ENCODE data around the gene SLC16A3.

SLC16A3 gene

GRCh38 chr17:82280537-82280936 is 51.7 kb downstream of the SLC16A3 start:
- DNase-seq (ENCODE audit: low read depth), result no peak
- no peak for TF ChIP-seq CTCF (IDR thresholded peaks at IDR 0.05; ENCODE audit: low read length, missing control alignments)
- no peak overlapping the region for H3K4me3 ChIP-seq (replicated peaks; ENCODE audit: low read depth, low read length)

- no peak for TF ChIP-seq CTCF (IDR thresholded peaks at IDR 0.05; ENCODE audit: low read length, missing control alignments)
- no peak overlapping the region for H3K4me3 ChIP-seq (replicated peaks; ENCODE audit: low read depth, low read length)
- DNase-seq (ENCODE audit: low read depth), result no peak
These were observed 52.2 kb downstream of the SLC16A3 start for GRCh38 chr17:82281076-82281475.

- no peak for TF ChIP-seq CTCF (IDR thresholded peaks at IDR 0.05; ENCODE audit: low read length, missing control alignments)
- DNase-seq (ENCODE audit: low read depth), result no peak
- no peak overlapping the region for H3K4me3 ChIP-seq (replicated peaks; ENCODE audit: low read depth, low read length)
These were observed 52.8 kb downstream of the SLC16A3 start for GRCh38 chr17:82281502-82282238.

- TF ChIP-seq CTCF (IDR thresholded peaks at IDR 0.05; ENCODE audit: low read length, missing control alignments), result no peak
- DNase-seq (ENCODE audit: low read depth), result no peak
- H3K4me3 ChIP-seq (replicated peaks; ENCODE audit: low read depth, low read length), result no peak overlapping the region
These were observed 53.7 kb downstream of the SLC16A3 start for GRCh38 chr17:82282239-82283207.

- TF ChIP-seq CTCF (IDR thresholded peaks at IDR 0.05; ENCODE audit: low read length, missing control alignments), result no peak
- no peak overlapping the region for H3K4me3 ChIP-seq (replicated peaks; ENCODE audit: low read depth, low read length)
- peak; percentile 64 for DNase-seq (ENCODE audit: low read depth)
These were observed 54.4 kb downstream of the SLC16A3 start for GRCh38 chr17:82283208-82283749.

GRCh38 chr17:82285141-82285540 is 56.3 kb downstream of the SLC16A3 start:
- no peak overlapping the region for H3K4me3 ChIP-seq (replicated peaks; ENCODE audit: low read depth, low read length)
- DNase-seq (ENCODE audit: low read depth), result no peak
- TF ChIP-seq CTCF (IDR thresholded peaks at IDR 0.05; ENCODE audit: low read length, missing control alignments), result no peak

Data from fibroblast of pulmonary artery (primary cell).